Pancreas (tissue), 10 donors: Measurements from ENCODE around the gene TTC23. TPM values are rescaled to one million over a fixed set of nuclear protein-coding genes. Genes with fewer than 3 reads are reported as not detected.

ENCODE experiments used
- ATAC-seq, 4 donors: fragments of 200-7000 bp; cut with Tn5 transposase; one replicate each; pipeline versions ENCODE4 v1.8.0 to v1.9.1; 2020; ENCODE audit warnings: mild to moderate bottlenecking in 4 of 4, moderate library complexity in 4 of 4
- DNase-seq, 6 donors: peaks; one replicate each; pipeline ENCODE4 v3.0.0-alpha.2; 2020
- FAIRE-seq: peaks from 2 replicates; lab custom pipeline; 2012; peaks lifted over from hg19 to GRCh38; lab: Jason Lieb, UNC
- H3K27ac ChIP-seq, 4 donors: fragments of 200-600 bp; sonication (generic); 1 replicate in 3 of 4; 2 replicates in 1 of 4; pipeline versions ENCODE4 v1.5.0 to v1.8.0; 2020
- H3K27me3 ChIP-seq, 4 donors: fragments of 200-600 bp; one replicate each; pipeline ENCODE4 v1.8.0; 2021
- H3K36me3 ChIP-seq, 3 donors: fragments of 200-600 bp; sonication (generic) in 1 of 3; one replicate each; pipeline versions ENCODE4 v1.5.0 to v1.8.0; 2020 to 2021
- H3K4me1 ChIP-seq, 3 donors: fragments of 200-600 bp; one replicate each; pipeline ENCODE4 v1.8.0; 2021
- H3K4me3 ChIP-seq, 4 donors: fragments of 200-600 bp; sonication (generic) in 2 of 4; one replicate each; pipeline versions ENCODE4 v1.5.0 to v1.8.0; 2020 to 2021
- H3K9me3 ChIP-seq, 4 donors: fragments of 200-600 bp; one replicate each; pipeline ENCODE4 v1.8.0; 2021
- WGBS, 2 donors: extraction: QIAGEN DNeasy Blood & Tissue Kit; methylation state at CpG; one replicate each; pipeline ENCODE4 v1.1.7; 2013; 5-methylcytosine and 5-hydroxymethylcytosine counted together
- intact Hi-C, 3 donors: fragments of 100-400 bp; cut with DNase I; formaldehyde crosslinking; loops; one replicate each; pipeline versions ENCODE4 v1.11.1 to v1.14.2; 2022
- polyA plus RNA-seq, 2 donors: library from polyadenylated mRNA; stranded (reverse); fragments of 200-250 nt; gene quantifications; one replicate each; pipeline ENCODE4 v1.2.3, GENCODE V29; 2013
- total RNA-seq, 6 donors: library from RNA; stranded (reverse); fragmentation: NEBNext Ultra II Directional in 4 of 6; extraction: Animal tissue kit (Norgen Biotek cat#: 25700) in 4 of 6; gene quantifications; one replicate each; pipeline versions ENCODE4 v1.2.1 to v1.2.4, GENCODE V29; 2021 to 2023
- TF ChIP-seq, protein P1 (sequence below), 4 donors: fragments of 200-600 bp; sonication (generic) in 3 of 4; IDR thresholded peaks; one replicate each; pipeline versions ENCODE4 v1.5.0 to v1.8.0; 2021; ENCODE audit warnings: antibody characterized with exemption in 4 of 4
- donor health status: healthy with polysubstance abuse.
- donor health status: DM: no; HTN: no; CAD: no; lungs with moderate emphysema.
- donor health status: DM: no; HTN: no; CAD: no.
- donor health status: control.
- donor health status: control.
- donor health status: Bipolar disorder and iron deficiency.
- donor health status: DM: yes; HTN: yes; CAD: no.
- donor health status: DM: no; HTN: no; CAD: no.
- donor health status: DM: no; HTN: no; CAD: no.
- donor health status: DM: yes; HTN: yes; CAD: no.

The TTC23 gene
- total and polyA plus RNA-seq, 8 donors, result 5.5 to 13.5 (median 7.8) TPM

GRCh38 chr15:99110581-99111320 lies 138.6 kb downstream of the TTC23 start:
- Histone ChIP-seq H3K27ac (no peak overlapping the region), H3K27me3 (no peaks in the 10 kb centered on the region), H3K4me1 (no peaks in the 10 kb centered on the region), H3K9me3 (no peaks in the 10 kb centered on the region), H3K36me3 (no peaks in the 10 kb centered on the region), H3K4me3 (no peak overlapping the region)
- intact Hi-C loops, result no loop called here
- ATAC-seq (no peak), DNase-seq (no peak), FAIRE-seq (no peak)
- TF ChIP-seq, protein P1, sequence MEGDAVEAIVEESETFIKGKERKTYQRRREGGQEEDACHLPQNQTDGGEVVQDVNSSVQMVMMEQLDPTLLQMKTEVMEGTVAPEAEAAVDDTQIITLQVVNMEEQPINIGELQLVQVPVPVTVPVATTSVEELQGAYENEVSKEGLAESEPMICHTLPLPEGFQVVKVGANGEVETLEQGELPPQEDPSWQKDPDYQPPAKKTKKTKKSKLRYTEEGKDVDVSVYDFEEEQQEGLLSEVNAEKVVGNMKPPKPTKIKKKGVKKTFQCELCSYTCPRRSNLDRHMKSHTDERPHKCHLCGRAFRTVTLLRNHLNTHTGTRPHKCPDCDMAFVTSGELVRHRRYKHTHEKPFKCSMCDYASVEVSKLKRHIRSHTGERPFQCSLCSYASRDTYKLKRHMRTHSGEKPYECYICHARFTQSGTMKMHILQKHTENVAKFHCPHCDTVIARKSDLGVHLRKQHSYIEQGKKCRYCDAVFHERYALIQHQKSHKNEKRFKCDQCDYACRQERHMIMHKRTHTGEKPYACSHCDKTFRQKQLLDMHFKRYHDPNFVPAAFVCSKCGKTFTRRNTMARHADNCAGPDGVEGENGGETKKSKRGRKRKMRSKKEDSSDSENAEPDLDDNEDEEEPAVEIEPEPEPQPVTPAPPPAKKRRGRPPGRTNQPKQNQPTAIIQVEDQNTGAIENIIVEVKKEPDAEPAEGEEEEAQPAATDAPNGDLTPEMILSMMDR (IDR thresholded peaks at IDR 0.05), result no peak
- WGBS, 2 donors, result 64 to 74% methylated on average over 8 of the region's 8 CpGs

DNA sequence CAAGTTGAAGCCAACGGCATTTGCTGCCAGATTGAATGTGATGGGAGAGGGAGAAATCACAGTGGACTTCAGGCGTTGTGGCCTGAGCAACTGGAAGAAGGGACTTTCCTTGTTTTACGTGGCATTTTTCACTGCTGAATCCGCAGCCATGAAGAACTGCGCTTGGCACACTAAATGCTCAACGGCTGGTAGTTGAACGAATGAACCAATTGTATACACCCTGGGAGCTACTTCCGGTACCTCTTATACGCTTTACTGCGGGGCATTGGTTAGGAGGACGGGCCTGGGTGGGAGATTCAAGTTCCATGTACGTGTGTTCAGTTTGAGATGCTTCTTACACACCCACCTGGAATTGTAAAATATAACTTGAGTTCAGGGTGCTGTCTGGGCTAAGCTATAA lies 139.3 kb downstream of the TTC23 start:
- intact Hi-C loops, result no loop called here
- Histone ChIP-seq H3K27me3 (no peaks in the 10 kb centered on the region), H3K4me1 (no peaks in the 10 kb centered on the region), H3K9me3 (no peaks in the 10 kb centered on the region), H3K27ac (no peak overlapping the region), H3K4me3 (no peak overlapping the region), H3K36me3 (no peaks in the 10 kb centered on the region)
- FAIRE-seq (no peak), ATAC-seq (no peak), DNase-seq (no peak)
- TF ChIP-seq, protein P1 (IDR thresholded peaks at IDR 0.05), result no peak
- 90 to 91% methylated on average over 12 of the region's 12 CpGs for WGBS, 2 donors

DNA sequence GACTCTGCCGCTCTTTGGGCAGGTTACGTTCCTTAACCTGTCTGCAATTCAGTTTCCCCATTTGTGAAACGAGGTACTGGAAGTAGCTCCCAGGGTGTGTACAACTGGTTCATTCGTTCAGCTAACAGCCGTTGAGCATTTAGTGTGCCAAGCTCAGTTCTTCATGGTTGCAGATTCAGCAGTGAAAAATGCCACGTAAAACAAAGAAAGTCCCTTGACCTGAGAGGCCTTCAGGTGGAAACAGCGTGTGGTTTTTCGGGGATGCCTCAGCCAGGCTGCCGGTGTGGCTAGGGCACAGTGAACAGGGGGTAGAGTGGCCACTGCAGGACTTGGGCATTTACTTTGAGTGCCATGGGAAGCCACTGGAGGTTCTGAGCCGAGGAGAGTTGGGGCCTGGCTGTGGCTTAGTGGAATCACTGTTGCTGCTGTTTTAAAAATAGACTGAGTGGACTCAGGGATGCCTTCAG lies 139.8 kb downstream of the TTC23 start:
- WGBS, 2 donors, result 89 to 94% methylated on average over 10 of the region's 10 CpGs

DNA sequence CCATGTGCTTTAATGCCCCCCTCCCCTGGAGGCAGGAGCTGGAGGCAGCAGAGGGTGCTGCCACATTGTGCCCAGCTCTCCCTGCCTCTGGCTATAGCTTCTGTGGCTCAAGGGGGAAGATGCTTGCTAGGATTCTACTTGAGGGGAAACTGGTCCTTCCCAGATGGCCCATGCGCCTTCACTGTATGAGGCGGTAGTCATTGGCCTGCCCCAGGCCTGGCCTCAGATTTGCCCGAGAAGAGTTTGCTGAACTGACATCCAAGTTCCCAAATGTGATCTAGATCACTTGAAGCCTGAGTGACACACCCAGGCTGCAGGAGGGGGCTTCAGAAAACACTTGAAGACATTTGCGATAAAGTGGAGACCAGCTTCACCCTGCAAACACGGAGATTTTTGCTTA lies 140.4 kb downstream of the TTC23 start:
- no peaks in the 10 kb centered on the region for H3K27me3 ChIP-seq
- FAIRE-seq (no peak), ATAC-seq (no peak), DNase-seq (no peak)
- H3K4me3 ChIP-seq, result no peak overlapping the region
- intact Hi-C loops, result no loop called here
- WGBS, 2 donors, result 92 to 98% methylated on average over 5 of the region's 5 CpGs
- no peaks in the 10 kb centered on the region for H3K36me3 ChIP-seq
- H3K27ac ChIP-seq, result no peak overlapping the region
- no peaks in the 10 kb centered on the region for H3K9me3 ChIP-seq
- TF ChIP-seq, protein P1 (IDR thresholded peaks at IDR 0.05), result no peak
- no peaks in the 10 kb centered on the region for H3K4me1 ChIP-seq

More for the DNA sequence above, 139.8 kb downstream of the TTC23 start:
- TF ChIP-seq, protein P1 (IDR thresholded peaks at IDR 0.05), result no peak
- Histone ChIP-seq H3K9me3 (no peaks in the 10 kb centered on the region), H3K4me1 (no peaks in the 10 kb centered on the region), H3K36me3 (no peaks in the 10 kb centered on the region), H3K27ac (no peak overlapping the region), H3K27me3 (no peaks in the 10 kb centered on the region), H3K4me3 (no peak overlapping the region)
- ATAC-seq (no peak), DNase-seq (no peak), FAIRE-seq (no peak)
- intact Hi-C loops, result no loop called here
